ENCODE measurements around the gene HENMT1. TPM values are rescaled to one million over a fixed set of nuclear protein-coding genes. Genes with fewer than 3 reads are reported as not detected.

The HENMT1 gene
- polyA plus RNA-seq, 1 of the 3 experiments (the other 2 are of a cell fraction) = 0.03 TPM

- ChIA-PET CTCF (interaction anchor here (0.6 to 1.4 kb wide), 2 partner anchors 31 to 53 kb away, joined by 3 to 5 read pairs; no protein-coding TSS in a partner anchor), POLR2A (no interaction called here)
- Histone ChIP-seq H3K9me3 (no peaks in the 10 kb centered on the region), H2AFZ (ENCODE audit: low read depth) (no peak overlapping the region), H3K27me3 (ENCODE audit: insufficient read depth) (no peaks in the 10 kb centered on the region), H3K9ac (no peak overlapping the region), H3F3A (replicated peaks; ENCODE audit: insufficient read depth) (no peaks in the 10 kb centered on the region), H3K4me2 (no peak overlapping the region), H3K27ac (ENCODE audit: low read depth in 2 of 2, low read length in 1 of 2) (no peak overlapping the region), H3K4me3 (ENCODE audit: low read depth in 2 of 2, low read length in 1 of 2) (no peak overlapping the region), H3K9me2 (no peaks in the 10 kb centered on the region), H3K36me3 (replicated peaks in 1 of 2; ENCODE audit: control insufficient read depth in 1 of 2, insufficient read depth in 2 of 2, low read length in 1 of 2) (peaks cover 7 to 14% of the 10 kb centered on the region in 2 experiments), H3K79me2 (ENCODE audit: insufficient read depth) (no peaks in the 10 kb centered on the region), H4K20me1 (ENCODE audit: insufficient read depth) (no peaks in the 10 kb centered on the region), H3K4me1 (ENCODE audit: control insufficient read depth in 1 of 2, insufficient read depth in 2 of 2, low read depth in 1 of 2, low read length in 1 of 2) (peaks cover 0 to 9% of the 10 kb centered on the region in 2 experiments; a peak in 2 of 4 replicates)
- DNase-seq = no peak
- WGBS (ENCODE audit: low lambda C conversion rate) = 88% methylated on average over 4 of the region's 4 CpGs
- TF ChIP-seq RAD21 (IDR thresholded peaks at IDR 0.05; ENCODE audit: low read length) (no peak), NRF1 (IDR thresholded peaks at IDR 0.05; ENCODE audit: low read depth, low read length) (no peak), YY1 (IDR thresholded peaks at IDR 0.05; ENCODE audit: low read depth) (no peak), POLR2AphosphoS5 (IDR thresholded peaks at IDR 0.05; ENCODE audit: low read depth, low read length) (no peak), TAF1 (IDR thresholded peaks at IDR 0.05; ENCODE audit: borderline replicate concordance, low read depth, low read length) (no peak), CHD2 (IDR thresholded peaks at IDR 0.05; ENCODE audit: low read length, partially characterized antibody) (no peak), FOSL2 (IDR thresholded peaks at IDR 0.05; ENCODE audit: borderline replicate concordance, low read depth) (no peak), FOXJ3 (CRISPR knock-in tag; IDR thresholded peaks at IDR 0.05) (no peak), SMC3 (IDR thresholded peaks at IDR 0.05; ENCODE audit: low read depth, low read length) (no peak), RFX5 (IDR thresholded peaks at IDR 0.05; ENCODE audit: low read length) (no peak)
- TF ChIP-seq, protein P1, sequence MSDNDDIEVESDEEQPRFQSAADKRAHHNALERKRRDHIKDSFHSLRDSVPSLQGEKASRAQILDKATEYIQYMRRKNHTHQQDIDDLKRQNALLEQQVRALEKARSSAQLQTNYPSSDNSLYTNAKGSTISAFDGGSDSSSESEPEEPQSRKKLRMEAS (IDR thresholded peaks at IDR 0.05; ENCODE audit: low read depth) = no peak
- TF ChIP-seq, protein P2, sequence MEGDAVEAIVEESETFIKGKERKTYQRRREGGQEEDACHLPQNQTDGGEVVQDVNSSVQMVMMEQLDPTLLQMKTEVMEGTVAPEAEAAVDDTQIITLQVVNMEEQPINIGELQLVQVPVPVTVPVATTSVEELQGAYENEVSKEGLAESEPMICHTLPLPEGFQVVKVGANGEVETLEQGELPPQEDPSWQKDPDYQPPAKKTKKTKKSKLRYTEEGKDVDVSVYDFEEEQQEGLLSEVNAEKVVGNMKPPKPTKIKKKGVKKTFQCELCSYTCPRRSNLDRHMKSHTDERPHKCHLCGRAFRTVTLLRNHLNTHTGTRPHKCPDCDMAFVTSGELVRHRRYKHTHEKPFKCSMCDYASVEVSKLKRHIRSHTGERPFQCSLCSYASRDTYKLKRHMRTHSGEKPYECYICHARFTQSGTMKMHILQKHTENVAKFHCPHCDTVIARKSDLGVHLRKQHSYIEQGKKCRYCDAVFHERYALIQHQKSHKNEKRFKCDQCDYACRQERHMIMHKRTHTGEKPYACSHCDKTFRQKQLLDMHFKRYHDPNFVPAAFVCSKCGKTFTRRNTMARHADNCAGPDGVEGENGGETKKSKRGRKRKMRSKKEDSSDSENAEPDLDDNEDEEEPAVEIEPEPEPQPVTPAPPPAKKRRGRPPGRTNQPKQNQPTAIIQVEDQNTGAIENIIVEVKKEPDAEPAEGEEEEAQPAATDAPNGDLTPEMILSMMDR (IDR thresholded peaks at IDR 0.05) = no peak
These were observed 48.9 kb downstream of the HENMT1 start for GRCh38 chr1:108611984-108612383.

DNA sequence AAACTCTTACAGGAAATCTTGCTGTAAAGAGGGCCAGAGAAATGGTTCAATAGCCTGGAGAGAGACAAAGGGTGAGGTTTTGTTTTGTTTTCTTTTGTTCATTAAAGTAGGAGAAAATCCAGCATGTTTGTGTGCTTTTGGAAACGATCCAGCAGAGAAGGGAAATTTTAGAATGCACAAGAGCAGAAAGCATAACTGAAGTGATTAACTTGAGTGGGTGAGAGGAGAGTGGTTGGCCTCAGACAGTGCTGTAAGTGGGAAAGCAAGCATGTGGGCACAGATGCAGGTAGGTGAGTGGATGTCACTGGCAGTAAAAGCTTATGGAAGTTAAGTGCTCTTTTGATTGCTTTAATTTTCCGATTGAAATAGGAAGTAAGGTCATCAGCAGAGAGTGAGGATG lies 50.8 kb downstream of the HENMT1 start:
- ChIA-PET CTCF (interaction anchor here (2.0 kb wide), 1 partner anchor 50 kb away, joined by 9 read pairs; the partner anchor contains the start of gene EEIG2), POLR2A (no interaction called here)
- H3F3A ChIP-seq (replicated peaks; ENCODE audit: insufficient read depth) = no peaks in the 10 kb centered on the region
- H3K4me2 ChIP-seq = no peak overlapping the region
- DNase-seq = no peak
- no peaks in the 10 kb centered on the region for H3K9me2 ChIP-seq
- no peaks in the 10 kb centered on the region for H3K9me3 ChIP-seq
- no peaks in the 10 kb centered on the region for H3K27me3 ChIP-seq (ENCODE audit: insufficient read depth)
- no peak overlapping the region for H3K4me3 ChIP-seq (ENCODE audit: low read depth in 2 of 2, low read length in 1 of 2)
- peaks cover 7 to 10% of the 10 kb centered on the region in 2 experiments for H3K36me3 ChIP-seq (replicated peaks in 1 of 2; ENCODE audit: control insufficient read depth in 1 of 2, insufficient read depth in 2 of 2, low read length in 1 of 2)
- H4K20me1 ChIP-seq (ENCODE audit: insufficient read depth) = no peaks in the 10 kb centered on the region
- 68% methylated on average over 2 of the region's 2 CpGs for WGBS (ENCODE audit: low lambda C conversion rate)
- no peak overlapping the region for H3K9ac ChIP-seq
- H2AFZ ChIP-seq (ENCODE audit: low read depth) = no peak overlapping the region
- no peak overlapping the region; a peak in 1 of 4 replicates for H3K27ac ChIP-seq (ENCODE audit: low read depth in 2 of 2, low read length in 1 of 2)
- TF ChIP-seq, protein P3, sequence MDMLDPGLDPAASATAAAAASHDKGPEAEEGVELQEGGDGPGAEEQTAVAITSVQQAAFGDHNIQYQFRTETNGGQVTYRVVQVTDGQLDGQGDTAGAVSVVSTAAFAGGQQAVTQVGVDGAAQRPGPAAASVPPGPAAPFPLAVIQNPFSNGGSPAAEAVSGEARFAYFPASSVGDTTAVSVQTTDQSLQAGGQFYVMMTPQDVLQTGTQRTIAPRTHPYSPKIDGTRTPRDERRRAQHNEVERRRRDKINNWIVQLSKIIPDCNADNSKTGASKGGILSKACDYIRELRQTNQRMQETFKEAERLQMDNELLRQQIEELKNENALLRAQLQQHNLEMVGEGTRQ (IDR thresholded peaks at IDR 0.05; ENCODE audit: borderline replicate concordance, low read depth, low read length) = no peak
- no peak for TF ChIP-seq ZBTB33 (IDR thresholded peaks at IDR 0.05; ENCODE audit: borderline replicate concordance, low read depth)
- no peak for TF ChIP-seq SIN3A (IDR thresholded peaks at IDR 0.05; ENCODE audit: borderline replicate concordance, low read depth, low read length)
- no peak for TF ChIP-seq TCF12 (IDR thresholded peaks at IDR 0.05)
- TF ChIP-seq MEF2A (IDR thresholded peaks at IDR 0.05; ENCODE audit: borderline replicate concordance, low read depth) = no peak
- no peak for TF ChIP-seq FOXM1 (IDR thresholded peaks at IDR 0.05; ENCODE audit: low read depth)
- no peak for TF ChIP-seq TEAD4 (IDR thresholded peaks at IDR 0.05; ENCODE audit: borderline replicate concordance, insufficient read depth)
- no peak for TF ChIP-seq SMC3 (IDR thresholded peaks at IDR 0.05; ENCODE audit: low read depth, low read length)
- TF ChIP-seq FOXJ3 (CRISPR knock-in tag; IDR thresholded peaks at IDR 0.05) = no peak
- no peak for TF ChIP-seq ELF1 (IDR thresholded peaks at IDR 0.05)
- no peak for TF ChIP-seq EZH2phosphoT487 (IDR thresholded peaks at IDR 0.05; ENCODE audit: borderline replicate concordance, low read depth)
- no peak for TF ChIP-seq USF1 (IDR thresholded peaks at IDR 0.05; ENCODE audit: borderline replicate concordance, low read depth)
- TF ChIP-seq CHD2 (IDR thresholded peaks at IDR 0.05; ENCODE audit: low read length, partially characterized antibody) = no peak
- no peak for TF ChIP-seq GATA2 (CRISPR knock-in tag; IDR thresholded peaks at IDR 0.05)
- H3K4me1 ChIP-seq (ENCODE audit: control insufficient read depth in 1 of 2, insufficient read depth in 2 of 2, low read depth in 1 of 2, low read length in 1 of 2) = peaks cover 0 to 9% of the 10 kb centered on the region in 2 experiments; a peak in 2 of 4 replicates
- no peaks in the 10 kb centered on the region for H3K79me2 ChIP-seq (ENCODE audit: insufficient read depth)
